GM18517 (cell line): ENCODE results near the gene MT1E.
"Not testable (repeated sequence)": the region's sequence is repeated elsewhere in the genome, so short reads cannot be mapped to it uniquely, and the experiment has no call there.

Source experiments
- ATAC-seq: cut with Tn5 transposase; IDR thresholded peaks from one replicate; pipeline ENCODE4 v1.9.1; 2021; ENCODE audit warnings: mild to moderate bottlenecking, moderate library complexity; ENCODE audit not compliant: unreplicated experiment

MT1E gene

GRCh38 chr16:56669005-56669839 lies 43.6 kb downstream of the MT1E start, which contains the start of gene MT1H:
Gene MT1H (plus strand): TSS chr16:56669814. CDS start chr16:56669885, 71 bp downstream.
- ATAC-seq = no peak

GRCh38 chr16:56669840-56670619 lies 44.4 kb downstream of the MT1E start:
- ATAC-seq = no peak

- no peak for ATAC-seq
Observed at GRCh38 chr16:56670620-56670934, 45.0 kb downstream of the MT1E start.

- ATAC-seq = not testable (repeated sequence)
Observed at GRCh38 chr16:56671691-56672090, 46.1 kb downstream of the MT1E start.

GRCh38 chr16:56672171-56672570 lies 46.6 kb downstream of the MT1E start:
- not testable (repeated sequence) for ATAC-seq

GRCh38 chr16:56672761-56673536 lies 47.4 kb downstream of the MT1E start:
- ATAC-seq = no peak

GRCh38 chr16:56673921-56674320 lies 48.3 kb downstream of the MT1E start:
- ATAC-seq = no peak

GRCh38 chr16:56674570-56674969 lies 49.0 kb downstream of the MT1E start:
- not testable (repeated sequence) for ATAC-seq

- no peak for ATAC-seq
Observed at GRCh38 chr16:56675685-56676210, 50.2 kb downstream of the MT1E start.
